Neuronal stem cell (in vitro differentiated cells): Measurements from ENCODE around the gene LSM12.

Experiments
- DNase-seq: peaks from one replicate; pipeline ENCODE4 v3.0.0-alpha.2; 2013; ENCODE audit warnings: low spot score
- H2AFZ ChIP-seq: one replicate; pipeline ENCODE4 v1.6.1; 2013; ENCODE audit warnings: mild to moderate bottlenecking, low read length, inconsistent platforms
- H2AK5ac ChIP-seq: 2 replicates; pipeline ENCODE4 v1.6.1; 2013; ENCODE audit warnings: low read depth, mild to moderate bottlenecking, inconsistent platforms, low read length, moderate library complexity, mixed read lengths
- H2BK120ac ChIP-seq: 2 replicates; pipeline ENCODE4 v1.6.1; 2013; ENCODE audit warnings: low read depth, mild to moderate bottlenecking, inconsistent platforms, low read length, moderate library complexity, mixed read lengths
- H2BK12ac ChIP-seq: one replicate; pipeline ENCODE4 v1.6.1; 2013; ENCODE audit warnings: low read length, inconsistent platforms
- H2BK15ac ChIP-seq: 2 replicates; pipeline ENCODE4 v1.6.1; 2013; ENCODE audit warnings: mild to moderate bottlenecking, low read length, inconsistent platforms, mixed read lengths
- H2BK5ac ChIP-seq: one replicate; pipeline ENCODE4 v1.6.1; 2013; ENCODE audit warnings: inconsistent platforms, mild to moderate bottlenecking, low read length, moderate library complexity
- H3K14ac ChIP-seq: one replicate; pipeline ENCODE4 v1.6.1; 2013; ENCODE audit warnings: low read length, inconsistent platforms
- H3K18ac ChIP-seq: 2 replicates; pipeline ENCODE4 v1.6.1; 2013; ENCODE audit warnings: low read length, inconsistent platforms
- H3K23ac ChIP-seq: 2 replicates; pipeline ENCODE4 v1.6.1; 2013; ENCODE audit warnings: low read depth, mild to moderate bottlenecking, mixed read lengths, low read length, inconsistent platforms; ENCODE audit not compliant: poor library complexity
- H3K27ac ChIP-seq: replicated peaks from 3 replicates; pipeline ENCODE4 v1.5.1; 2013; ENCODE audit warnings: low read length, inconsistent platforms
- H3K27me3 ChIP-seq, 3 experiments: 2 replicates each; pipeline ENCODE4 v1.6.1; 2013; ENCODE audit warnings: low read length in 3 of 3, mild to moderate bottlenecking in 2 of 3, inconsistent platforms in 1 of 3, low read depth in 1 of 3, mixed read lengths in 1 of 3, moderate library complexity in 1 of 3; ENCODE audit not compliant: control insufficient read depth in 3 of 3, insufficient read depth in 3 of 3
- H3K36me3 ChIP-seq, 2 donors: replicated peaks in 1 of 2; 2 replicates each; pipeline ENCODE4 v1.6.1; 2013; ENCODE audit warnings: low read length in 2 of 2; ENCODE audit not compliant: control insufficient read depth in 2 of 2, insufficient read depth in 2 of 2
- H3K4ac ChIP-seq: 2 replicates; pipeline ENCODE4 v1.6.1; 2013; ENCODE audit warnings: inconsistent platforms, mild to moderate bottlenecking, low read length, moderate library complexity
- H3K4me1 ChIP-seq, 2 donors: 1 replicate in 1 of 2; 2 replicates in 1 of 2; pipeline ENCODE4 v1.6.1; 2013; ENCODE audit warnings: low read length in 2 of 2, low read depth in 1 of 2; ENCODE audit not compliant: control insufficient read depth in 2 of 2, insufficient read depth in 1 of 2
- H3K4me2 ChIP-seq: one replicate; pipeline ENCODE4 v1.6.1; 2013; ENCODE audit warnings: mild to moderate bottlenecking, low read length, inconsistent platforms; ENCODE audit not compliant: insufficient read depth, poor library complexity, severe bottlenecking
- H3K4me3 ChIP-seq, 2 donors: 2 replicates each; pipeline ENCODE4 v1.5.1; 2013; ENCODE audit warnings: low read length in 2 of 2, mild to moderate bottlenecking in 2 of 2, inconsistent platforms in 1 of 2, moderate library complexity in 1 of 2
- H3K79me1 ChIP-seq: one replicate; pipeline ENCODE4 v1.6.1; 2013; ENCODE audit warnings: low read depth, mild to moderate bottlenecking, inconsistent platforms, low read length, moderate library complexity
- H3K9ac ChIP-seq: one replicate; pipeline ENCODE4 v1.6.1; 2013; ENCODE audit warnings: mild to moderate bottlenecking, low read depth, low read length, inconsistent platforms; ENCODE audit not compliant: poor library complexity
- H3K9me3 ChIP-seq, 2 donors: replicated peaks in 1 of 2; 2 replicates each; pipeline versions ENCODE3 to v1.6.1; 2013; ENCODE audit warnings: low read length in 2 of 2, mild to moderate bottlenecking in 2 of 2, inconsistent platforms in 1 of 2, low read depth in 1 of 2, mixed read lengths in 1 of 2, moderate library complexity in 1 of 2; ENCODE audit not compliant: control insufficient read depth in 2 of 2, insufficient read depth in 1 of 2
- H4K8ac ChIP-seq: one replicate; pipeline ENCODE4 v1.6.1; 2013; ENCODE audit warnings: low read depth, mild to moderate bottlenecking, inconsistent platforms, low read length, moderate library complexity
- H4K91ac ChIP-seq: one replicate; pipeline ENCODE4 v1.6.1; 2013; ENCODE audit warnings: low read length, low read depth, mild to moderate bottlenecking, inconsistent platforms; ENCODE audit not compliant: poor library complexity
- WGBS, 2 donors: extraction: QIAGEN DNeasy Blood & Tissue Kit; methylation state at CpG; one replicate each; pipeline ENCODE4 v1.1.7; 2013; ENCODE audit warnings: missing lambda C conversion rate in 2 of 2, mixed read lengths in 1 of 2; ENCODE audit not compliant: insufficient read length in 2 of 2, insufficient replicate concordance in 1 of 2; ENCODE audit errors: extremely low coverage in 2 of 2; 5-methylcytosine and 5-hydroxymethylcytosine counted together

Gene LSM12

DNA sequence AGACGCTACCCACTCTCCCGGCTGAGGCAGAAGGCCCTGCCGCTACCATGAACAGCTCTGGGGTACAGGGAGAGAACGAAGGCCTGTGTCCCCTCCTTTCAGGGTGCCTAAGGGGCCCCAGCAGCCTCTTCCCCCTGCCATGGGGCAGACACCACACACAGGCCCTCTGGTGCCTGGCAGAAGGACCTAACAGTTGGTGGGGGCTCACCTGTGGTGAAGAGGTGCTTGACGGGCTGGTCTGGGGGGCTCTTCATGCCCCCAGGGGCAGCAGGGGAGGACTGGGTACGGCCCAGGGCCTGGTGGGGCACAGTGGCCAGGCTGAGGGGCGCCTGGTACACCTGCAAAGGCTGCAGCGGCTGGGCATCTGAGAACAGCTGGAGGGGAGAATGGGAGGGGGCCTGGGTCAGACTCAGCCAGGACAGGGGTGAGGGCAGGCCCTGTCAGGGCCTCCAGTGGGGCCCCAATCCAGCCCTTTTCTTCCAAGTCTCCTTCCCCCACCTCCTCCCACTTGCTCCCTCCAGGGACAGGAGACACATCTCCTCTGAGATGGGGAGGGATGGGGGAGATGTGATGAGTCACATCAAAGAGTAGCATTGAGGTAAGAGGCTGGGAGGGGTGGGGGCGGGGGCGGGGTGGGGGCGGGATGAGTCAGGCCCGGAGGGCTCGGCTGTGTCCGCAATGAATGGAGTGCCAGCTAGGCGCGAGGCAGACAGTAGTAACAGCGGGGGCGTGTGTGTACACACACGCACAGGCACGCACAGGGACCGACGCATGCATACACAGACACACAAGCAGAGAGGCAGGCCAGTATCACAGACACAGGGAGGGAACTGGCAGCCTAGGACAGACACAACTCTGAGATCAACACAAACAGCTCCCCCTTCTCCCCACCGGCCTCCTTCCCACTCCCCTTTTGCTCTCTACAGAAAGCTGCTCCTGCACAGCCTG lies 20.2 kb upstream of the LSM12 start:
- no peaks in the 10 kb centered on the region for H3K27me3 ChIP-seq
- H3K23ac ChIP-seq, result no peak overlapping the region
- peak overlapping the region; percentile 74 for H3K9ac ChIP-seq
- no CpG with 5 or more reads among the region's 23 CpGs for WGBS, 2 donors
- DNase-seq, result peak; percentile 56
- H3K36me3 ChIP-seq, result peaks cover 36 to 41% of the 10 kb centered on the region in 2 donors
- H3K79me1 ChIP-seq, result no peaks in the 10 kb centered on the region
- no peaks in the 10 kb centered on the region for H3K9me3 ChIP-seq
- H3K4me2 ChIP-seq, result peak overlapping the region; percentile 36
- peaks cover 22 to 31% of the 10 kb centered on the region in 2 donors for H3K4me1 ChIP-seq
- peak overlapping the region; percentile 30 for H2BK15ac ChIP-seq
- H4K91ac ChIP-seq, result peak overlapping the region; percentile 93
- peak overlapping the region; percentile 47 for H3K14ac ChIP-seq
- peak overlapping the region; percentile 64 for H2BK120ac ChIP-seq
- peak overlapping the region; percentile 97 for H3K18ac ChIP-seq
- peak overlapping the region; percentile 94 for H3K4ac ChIP-seq
- peak overlapping the region; percentile 98 for H2AK5ac ChIP-seq
- peak overlapping the region; percentile 46 for H2AFZ ChIP-seq
- H2BK12ac ChIP-seq, result no peak overlapping the region
- H3K27ac ChIP-seq, result peak overlapping the region; percentile 83
- no peak overlapping the region for H4K8ac ChIP-seq
- H3K4me3 ChIP-seq, result peak overlapping the region; percentile 21 to 49
- H2BK5ac ChIP-seq, result peak overlapping the region; percentile 15

DNA sequence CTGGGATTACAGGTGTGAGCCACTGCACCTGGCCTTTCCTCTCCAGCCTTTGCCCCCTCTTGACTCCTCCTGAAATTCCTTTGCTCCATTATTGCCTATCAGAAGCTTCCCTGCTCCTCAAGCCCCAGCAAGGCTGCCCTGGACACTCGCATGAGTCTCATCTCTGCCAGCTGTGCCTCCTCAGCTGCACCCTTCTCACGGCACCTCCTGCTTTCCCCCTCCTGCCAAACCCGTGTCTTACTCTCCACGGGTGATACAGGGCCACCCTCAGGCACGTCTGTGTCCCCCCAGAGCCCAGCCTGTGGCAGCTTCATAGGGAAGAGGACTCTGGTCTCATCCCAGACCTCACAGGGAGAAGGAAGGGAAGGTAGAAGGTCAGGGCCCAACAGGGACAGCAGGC lies 19.4 kb upstream of the LSM12 start:
- Histone ChIP-seq H3K18ac (peak overlapping the region; percentile 97), H2AFZ (no peak overlapping the region), H3K4ac (peak overlapping the region; percentile 79), H3K79me1 (no peaks in the 10 kb centered on the region), H2BK15ac (peak overlapping the region; percentile 30), H3K36me3 (peaks cover 31 to 34% of the 10 kb centered on the region in 2 donors), H3K4me1 (peaks cover 23 to 31% of the 10 kb centered on the region in 2 donors), H2BK120ac (peak overlapping the region; percentile 64), H2AK5ac (peak overlapping the region; percentile 98), H3K9me3 (no peaks in the 10 kb centered on the region), H3K14ac (peak overlapping the region; percentile 84), H3K9ac (peak overlapping the region; percentile 74), H2BK12ac (peak overlapping the region; percentile 33), H4K8ac (no peak overlapping the region), H3K4me3 (no peak overlapping the region), H2BK5ac (peak overlapping the region; percentile 15), H3K27me3 (no peaks in the 10 kb centered on the region), H3K4me2 (no peak overlapping the region), H4K91ac (peak overlapping the region; percentile 93), H3K23ac (peak overlapping the region; percentile 90), H3K27ac (peak overlapping the region; percentile 83)
- no peak for DNase-seq
- WGBS, 2 donors, result no CpG with 5 or more reads among the region's 5 CpGs

DNA sequence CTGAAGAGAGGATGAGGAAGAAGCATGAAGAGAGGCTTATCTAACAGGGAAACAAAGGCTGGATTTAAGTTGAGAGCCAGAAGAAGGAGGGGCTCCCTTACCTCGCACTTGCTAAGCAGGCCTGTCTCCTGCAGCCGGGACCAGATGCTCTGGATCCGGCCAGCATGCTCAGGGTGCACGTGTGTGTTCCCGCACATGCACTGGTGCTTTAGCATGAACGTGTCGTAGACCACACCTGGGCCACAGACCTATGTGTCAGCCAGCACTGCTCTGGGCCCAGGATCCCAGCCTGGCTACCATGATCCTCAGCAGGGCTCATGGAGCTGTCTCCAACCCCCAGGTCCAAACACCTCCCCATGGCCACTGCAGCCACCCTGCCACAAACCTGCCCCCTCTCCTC lies 18.4 kb upstream of the LSM12 start:
- Histone ChIP-seq H2BK12ac (no peak overlapping the region), H3K36me3 (peaks cover 39 to 40% of the 10 kb centered on the region in 2 donors), H3K23ac (peak overlapping the region; percentile 75), H4K91ac (no peak overlapping the region), H3K9me3 (no peaks in the 10 kb centered on the region), H2AFZ (no peak overlapping the region), H2BK5ac (peak overlapping the region; percentile 91), H3K4me2 (no peak overlapping the region), H3K4me3 (no peak overlapping the region), H2AK5ac (peak overlapping the region; percentile 91), H3K4me1 (peaks cover 31 to 33% of the 10 kb centered on the region in 2 donors), H3K14ac (no peak overlapping the region), H2BK15ac (no peak overlapping the region), H3K9ac (peak overlapping the region; percentile 83), H3K4ac (no peak overlapping the region), H3K27ac (peak overlapping the region; percentile 54), H2BK120ac (no peak overlapping the region), H3K27me3 (no peaks in the 10 kb centered on the region), H4K8ac (no peak overlapping the region), H3K79me1 (no peaks in the 10 kb centered on the region), H3K18ac (peak overlapping the region; percentile 65)
- WGBS, 2 donors, result no CpG with 5 or more reads among the region's 7 CpGs
- no peak for DNase-seq

DNA sequence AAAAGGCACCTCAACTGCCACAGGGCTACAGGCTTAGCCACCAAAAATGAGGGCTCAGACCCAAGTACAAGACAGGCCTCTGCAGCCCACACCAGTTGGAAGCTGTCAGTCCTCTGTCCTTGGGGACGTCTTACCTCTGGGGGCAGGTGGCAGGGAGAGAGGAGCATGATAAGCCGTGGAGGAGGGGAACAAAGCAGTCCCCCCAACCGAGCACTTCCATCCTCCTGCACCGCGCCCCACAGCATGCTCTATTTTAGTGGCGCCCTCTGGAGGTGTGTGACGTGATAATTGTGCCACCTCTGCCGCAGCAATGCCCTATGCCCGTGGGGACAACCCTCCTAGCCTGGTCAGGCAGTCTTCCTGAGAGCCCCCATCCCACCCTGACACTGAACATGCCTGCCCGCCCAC lies 17.7 kb upstream of the LSM12 start:
- peak overlapping the region; percentile 2 for H2AK5ac ChIP-seq
- no peak for DNase-seq
- H3K27me3 ChIP-seq, result no peaks in the 10 kb centered on the region
- no peaks in the 10 kb centered on the region for H3K79me1 ChIP-seq
- H2BK120ac ChIP-seq, result no peak overlapping the region
- H2BK12ac ChIP-seq, result no peak overlapping the region
- peak overlapping the region; percentile 9 for H3K9ac ChIP-seq
- peak overlapping the region; percentile 75 for H3K23ac ChIP-seq
- H2BK5ac ChIP-seq, result no peak overlapping the region
- H2AFZ ChIP-seq, result no peak overlapping the region
- H3K18ac ChIP-seq, result no peak overlapping the region
- H4K91ac ChIP-seq, result no peak overlapping the region
- peaks cover 31 to 34% of the 10 kb centered on the region in 2 donors for H3K4me1 ChIP-seq
- H3K14ac ChIP-seq, result no peak overlapping the region
- no peak overlapping the region for H3K4me3 ChIP-seq
- H2BK15ac ChIP-seq, result no peak overlapping the region
- H3K4ac ChIP-seq, result no peak overlapping the region
- no peaks in the 10 kb centered on the region for H3K9me3 ChIP-seq
- H3K4me2 ChIP-seq, result no peak overlapping the region
- WGBS, 2 donors, result no CpG with 5 or more reads among the region's 10 CpGs
- no peak overlapping the region for H4K8ac ChIP-seq
- H3K36me3 ChIP-seq, result peaks cover 42 to 44% of the 10 kb centered on the region in 2 donors
- H3K27ac ChIP-seq, result no peak overlapping the region
